ENCODE measurements around the gene USH1C. TPM values are rescaled to one million over a fixed set of nuclear protein-coding genes. Genes with fewer than 3 reads are reported as not detected.

Gene USH1C
- total RNA-seq, 4 donors from 2014 or later, result 0.29 to 3.2 TPM; not detected in 2

DNA sequence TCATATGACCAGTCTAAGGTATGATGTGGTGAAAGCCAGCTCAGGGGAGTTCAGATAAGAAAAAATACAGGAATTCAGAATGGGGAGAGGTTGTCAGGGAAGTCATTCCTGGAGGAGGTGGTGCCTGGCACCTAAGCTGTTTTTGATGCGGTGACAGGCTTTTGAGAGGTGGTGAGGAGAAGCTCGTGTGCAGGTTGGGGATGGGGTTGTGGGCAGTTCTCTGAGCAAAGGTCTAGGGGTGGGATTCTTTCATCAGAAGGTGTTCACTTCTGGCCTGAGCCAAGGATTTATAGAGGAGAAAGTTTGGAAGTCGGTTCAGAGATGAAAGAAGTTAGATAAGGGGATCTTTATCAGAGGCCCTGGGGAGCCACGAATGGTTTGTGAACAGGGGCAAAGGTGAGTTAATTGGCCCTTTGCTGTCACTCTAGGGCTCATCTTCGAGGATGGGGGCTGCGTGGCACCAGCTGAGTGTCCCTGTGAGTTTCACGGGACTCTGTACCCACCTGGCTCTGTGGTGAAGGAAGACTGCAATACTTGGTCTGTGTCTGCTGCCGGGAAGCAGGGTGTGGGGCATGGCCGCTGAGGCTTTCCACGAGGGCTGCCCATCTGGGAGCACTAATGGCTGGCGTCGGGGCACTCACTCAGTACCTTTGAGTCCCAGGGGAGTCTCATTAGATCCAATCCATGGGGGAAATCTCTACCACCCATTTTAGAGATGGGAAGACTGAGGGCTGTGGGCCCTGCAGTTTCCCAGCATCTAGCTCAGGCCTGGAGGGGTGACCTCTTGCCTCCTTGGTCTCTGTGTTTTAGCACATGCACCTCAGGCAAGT is 16.3 kb upstream of the USH1C start:
- WGBS, 2 donors, result 61 to 68% methylated on average over 11 to 12 of the region's 12 CpGs
- intact Hi-C loops (cut with DNase I; ENCODE audit: low total_unique reads), result no loop called here
- TF ChIP-seq, protein P1, sequence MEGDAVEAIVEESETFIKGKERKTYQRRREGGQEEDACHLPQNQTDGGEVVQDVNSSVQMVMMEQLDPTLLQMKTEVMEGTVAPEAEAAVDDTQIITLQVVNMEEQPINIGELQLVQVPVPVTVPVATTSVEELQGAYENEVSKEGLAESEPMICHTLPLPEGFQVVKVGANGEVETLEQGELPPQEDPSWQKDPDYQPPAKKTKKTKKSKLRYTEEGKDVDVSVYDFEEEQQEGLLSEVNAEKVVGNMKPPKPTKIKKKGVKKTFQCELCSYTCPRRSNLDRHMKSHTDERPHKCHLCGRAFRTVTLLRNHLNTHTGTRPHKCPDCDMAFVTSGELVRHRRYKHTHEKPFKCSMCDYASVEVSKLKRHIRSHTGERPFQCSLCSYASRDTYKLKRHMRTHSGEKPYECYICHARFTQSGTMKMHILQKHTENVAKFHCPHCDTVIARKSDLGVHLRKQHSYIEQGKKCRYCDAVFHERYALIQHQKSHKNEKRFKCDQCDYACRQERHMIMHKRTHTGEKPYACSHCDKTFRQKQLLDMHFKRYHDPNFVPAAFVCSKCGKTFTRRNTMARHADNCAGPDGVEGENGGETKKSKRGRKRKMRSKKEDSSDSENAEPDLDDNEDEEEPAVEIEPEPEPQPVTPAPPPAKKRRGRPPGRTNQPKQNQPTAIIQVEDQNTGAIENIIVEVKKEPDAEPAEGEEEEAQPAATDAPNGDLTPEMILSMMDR (IDR thresholded peaks at IDR 0.05), result no peak
- no peak for TF ChIP-seq POLR2A (IDR thresholded peaks at IDR 0.05)

DNA sequence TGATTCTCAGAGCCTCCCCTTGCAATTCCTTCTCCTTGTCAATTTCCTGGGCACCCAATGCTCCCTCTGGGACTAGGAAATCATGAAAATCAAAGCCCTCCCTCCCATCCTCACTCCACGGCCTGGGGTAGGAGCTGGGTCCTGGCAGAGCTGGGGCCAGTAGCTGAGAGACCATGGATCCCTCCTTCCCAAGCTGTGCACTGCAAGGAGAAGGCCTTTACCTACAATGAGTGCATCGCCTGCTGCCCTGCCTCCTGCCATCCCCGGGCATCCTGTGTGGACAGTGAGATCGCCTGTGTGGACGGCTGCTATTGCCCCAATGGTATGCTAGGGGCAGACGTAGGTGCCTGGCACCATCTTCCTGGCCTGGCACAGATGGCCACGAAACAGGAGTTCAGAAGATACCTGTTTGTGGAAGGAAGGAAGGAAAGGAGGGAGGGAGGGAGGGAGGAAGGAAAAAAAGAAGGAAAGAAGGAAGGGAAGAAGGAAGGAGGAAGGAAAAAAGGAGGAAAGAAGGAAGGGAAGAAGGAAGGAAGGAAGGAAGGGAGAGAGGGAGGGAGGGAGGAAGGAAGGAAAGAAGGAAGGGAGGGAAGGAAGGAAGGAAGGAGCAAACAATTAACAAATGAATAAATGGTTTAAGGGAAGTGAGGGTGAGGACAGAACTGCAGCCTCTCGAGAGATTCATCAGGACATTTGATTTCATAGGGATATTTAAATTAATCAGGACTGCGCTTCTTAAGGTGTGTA is 15.3 kb upstream of the USH1C start:
- intact Hi-C loops (cut with DNase I; ENCODE audit: low total_unique reads), result no loop called here
- TF ChIP-seq POLR2A (IDR thresholded peaks at IDR 0.05), result no peak
- TF ChIP-seq, protein P1 (IDR thresholded peaks at IDR 0.05), result no peak

More for the DNA sequence above, 16.3 kb upstream of the USH1C start:
- DNase-seq (ENCODE audit: low spot score in 2 of 2), result peak in 1 of 2 donors; percentile 62
- H3K4me3 ChIP-seq (ENCODE audit: low read depth, poor library complexity, severe bottlenecking), result no peak overlapping the region

GRCh38 chr11:17558916-17559315 is 14.7 kb upstream of the USH1C start:
- 89 to 94% methylated on average over 9 of the region's 9 CpGs for whole genome bisulfite sequencing, 2 donors
- TF ChIP-seq POLR2A (IDR thresholded peaks at IDR 0.05), result no peak
- TF ChIP-seq, protein P1 (IDR thresholded peaks at IDR 0.05), result no peak
- no peak for DNase-seq (ENCODE audit: low spot score in 2 of 2)
- H3K4me3 ChIP-seq (ENCODE audit: low read depth, poor library complexity, severe bottlenecking), result no peak overlapping the region
- intact Hi-C loops (cut with DNase I; ENCODE audit: low total_unique reads), result no loop called here

More for the DNA sequence above, 15.3 kb upstream of the USH1C start:
- WGBS, 2 donors, result 83 to 85% methylated on average over 9 of the region's 9 CpGs
- peak in 1 of 2 donors; percentile 50 for DNase-seq (ENCODE audit: low spot score in 2 of 2)
- H3K4me3 ChIP-seq (ENCODE audit: low read depth, poor library complexity, severe bottlenecking), result no peak overlapping the region

GRCh38 chr11:17558025-17558780 is 14.0 kb upstream of the USH1C start:
- DNase-seq (ENCODE audit: low spot score in 2 of 2), result peak in 1 of 2 donors; percentile 60
- intact Hi-C loops (cut with DNase I; ENCODE audit: low total_unique reads), result no loop called here
- TF ChIP-seq, protein P1 (IDR thresholded peaks at IDR 0.05), result no peak
- no peak for TF ChIP-seq POLR2A (IDR thresholded peaks at IDR 0.05)
- WGBS, 2 donors, result 75% methylated on average over 12 to 15 of the region's 15 CpGs
- H3K4me3 ChIP-seq (ENCODE audit: low read depth, poor library complexity, severe bottlenecking), result no peak overlapping the region

DNA sequence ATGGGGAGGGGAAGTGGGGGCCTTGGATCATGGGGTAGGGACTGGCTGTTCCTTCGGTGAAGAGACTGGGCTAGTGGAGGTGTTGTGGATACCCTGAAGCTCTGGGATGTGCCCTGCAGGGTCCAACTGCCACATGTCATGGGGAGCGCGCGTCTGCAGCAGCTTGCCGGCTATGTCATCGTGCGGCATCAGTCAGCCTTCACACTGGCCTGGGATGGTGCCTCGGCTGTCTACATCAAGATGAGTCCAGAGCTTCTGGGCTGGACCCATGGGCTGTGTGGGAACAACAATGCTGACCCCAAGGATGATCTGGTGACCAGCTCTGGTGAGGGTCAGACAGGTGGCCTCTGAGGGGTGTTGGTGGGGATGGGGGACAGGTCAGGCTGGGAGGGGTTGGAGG is 12.8 kb upstream of the USH1C start:
- DNase-seq (ENCODE audit: low spot score in 2 of 2), result no peak
- 89 to 93% methylated on average over 8 of the region's 8 CpGs for WGBS, 2 donors
- intact Hi-C loops (cut with DNase I; ENCODE audit: low total_unique reads), result no loop called here
- H3K4me3 ChIP-seq (ENCODE audit: low read depth, poor library complexity, severe bottlenecking), result no peak overlapping the region
- TF ChIP-seq POLR2A (IDR thresholded peaks at IDR 0.05), result no peak
- TF ChIP-seq, protein P1 (IDR thresholded peaks at IDR 0.05), result no peak
